ENCODE measurements around the gene PNP. TPM values are rescaled to one million over a fixed set of nuclear protein-coding genes. Genes with fewer than 3 reads are reported as not detected.

The PNP gene
- total RNA-seq, 1 donor from 2014 or later = 32.8 TPM

GRCh38 chr14:20456971-20457370 is 12.2 kb upstream of the PNP start:
- TF ChIP-seq, protein P1, sequence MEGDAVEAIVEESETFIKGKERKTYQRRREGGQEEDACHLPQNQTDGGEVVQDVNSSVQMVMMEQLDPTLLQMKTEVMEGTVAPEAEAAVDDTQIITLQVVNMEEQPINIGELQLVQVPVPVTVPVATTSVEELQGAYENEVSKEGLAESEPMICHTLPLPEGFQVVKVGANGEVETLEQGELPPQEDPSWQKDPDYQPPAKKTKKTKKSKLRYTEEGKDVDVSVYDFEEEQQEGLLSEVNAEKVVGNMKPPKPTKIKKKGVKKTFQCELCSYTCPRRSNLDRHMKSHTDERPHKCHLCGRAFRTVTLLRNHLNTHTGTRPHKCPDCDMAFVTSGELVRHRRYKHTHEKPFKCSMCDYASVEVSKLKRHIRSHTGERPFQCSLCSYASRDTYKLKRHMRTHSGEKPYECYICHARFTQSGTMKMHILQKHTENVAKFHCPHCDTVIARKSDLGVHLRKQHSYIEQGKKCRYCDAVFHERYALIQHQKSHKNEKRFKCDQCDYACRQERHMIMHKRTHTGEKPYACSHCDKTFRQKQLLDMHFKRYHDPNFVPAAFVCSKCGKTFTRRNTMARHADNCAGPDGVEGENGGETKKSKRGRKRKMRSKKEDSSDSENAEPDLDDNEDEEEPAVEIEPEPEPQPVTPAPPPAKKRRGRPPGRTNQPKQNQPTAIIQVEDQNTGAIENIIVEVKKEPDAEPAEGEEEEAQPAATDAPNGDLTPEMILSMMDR (IDR thresholded peaks at IDR 0.05) = no peak
- no peak for ATAC-seq
- intact Hi-C loops (cut with DNase I) = no loop called here
- Histone ChIP-seq H3K4me3 (no peak overlapping the region), H3K27ac (no peak overlapping the region), H3K9me3 (no peaks in the 10 kb centered on the region), H3K36me3 (peaks cover 48% of the 10 kb centered on the region), H3K4me1 (peaks cover 44% of the 10 kb centered on the region), H3K27me3 (no peaks in the 10 kb centered on the region)
- no peak for DNase-seq

DNA sequence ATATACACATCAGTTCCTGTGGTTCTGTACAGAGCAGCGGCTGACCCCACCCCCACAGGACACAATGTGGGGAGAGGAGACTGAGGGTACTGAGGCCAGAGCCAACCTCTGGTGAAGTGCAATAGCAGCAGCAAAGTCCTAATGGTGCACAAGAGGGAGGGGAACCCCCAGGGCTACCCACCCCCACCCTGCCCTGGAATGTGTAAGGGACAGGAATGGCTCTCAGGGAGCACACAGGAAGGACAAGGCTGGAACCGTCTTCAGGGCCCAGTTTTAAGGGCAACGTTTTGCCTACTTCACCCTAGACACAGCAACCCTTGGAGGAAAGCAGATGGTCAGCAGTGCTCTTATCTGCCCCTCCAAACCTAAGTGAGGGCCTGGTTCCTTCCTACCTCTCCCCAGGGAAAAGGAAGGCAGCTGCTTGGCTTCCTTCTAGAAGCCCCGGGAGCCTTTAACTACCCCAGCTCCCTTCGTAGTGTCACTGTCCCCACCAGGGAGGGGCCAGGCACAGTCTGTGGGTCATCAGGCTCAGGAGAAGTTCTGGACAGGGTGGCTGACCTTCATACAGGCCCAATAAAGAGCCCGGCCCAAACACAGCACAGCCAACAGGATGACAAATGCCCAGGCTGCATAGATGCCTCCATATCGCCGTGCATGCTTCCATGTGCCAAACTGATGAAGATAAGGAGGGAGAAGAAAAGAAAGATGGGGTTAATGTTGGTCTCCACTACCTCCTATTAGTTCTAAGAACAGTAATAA is 11.0 kb upstream of the PNP start:
- Histone ChIP-seq H3K4me3 (no peak overlapping the region), H3K27me3 (no peaks in the 10 kb centered on the region), H3K27ac (no peak overlapping the region), H3K4me1 (peaks cover 44% of the 10 kb centered on the region), H3K36me3 (peaks cover 43% of the 10 kb centered on the region), H3K9me3 (no peaks in the 10 kb centered on the region)
- intact Hi-C loops (cut with DNase I) = no loop called here
- TF ChIP-seq, protein P1 (IDR thresholded peaks at IDR 0.05) = no peak
- DNase-seq (no peak), ATAC-seq (no peak)

GRCh38 chr14:20460458-20461224 is 8.6 kb upstream of the PNP start:
- ATAC-seq (peak; percentile 54), DNase-seq (peak; percentile 87)

GRCh38 chr14:20461225-20462141 is 7.7 kb upstream of the PNP start, which contains the start of gene PIP4P1:
PIP4P1 (minus strand) TSS chr14:20461434; CDS start chr14:20461325, 109 bp downstream.
- TF ChIP-seq, protein P1 (IDR thresholded peaks at IDR 0.05) = no peak
- H3K36me3 ChIP-seq = peaks cover 39% of the 10 kb centered on the region
- ATAC-seq (peak; percentile 96), DNase-seq (peak; percentile 99)
- H3K9me3 ChIP-seq = no peaks in the 10 kb centered on the region
- intact Hi-C loops (cut with DNase I) = no loop called here
- H3K27ac ChIP-seq = peak within 1 kb of the TSS; percentile 89
- no peaks in the 10 kb centered on the region for H3K27me3 ChIP-seq
- peaks cover 25% of the 10 kb centered on the region for H3K4me1 ChIP-seq
- H3K4me3 ChIP-seq = peak within 1 kb of the TSS; percentile 97

More at GRCh38 chr14:20460458-20461224, 8.6 kb upstream of the PNP start:
- H3K4me3 ChIP-seq = peak overlapping the region; percentile 97
- H3K9me3 ChIP-seq = no peaks in the 10 kb centered on the region
- H3K36me3 ChIP-seq = peaks cover 43% of the 10 kb centered on the region
- TF ChIP-seq, protein P1 (IDR thresholded peaks at IDR 0.05) = no peak
- intact Hi-C loops (cut with DNase I) = no loop called here
- peak overlapping the region; percentile 89 for H3K27ac ChIP-seq
- peaks cover 33% of the 10 kb centered on the region for H3K4me1 ChIP-seq
- H3K27me3 ChIP-seq = no peaks in the 10 kb centered on the region

DNA sequence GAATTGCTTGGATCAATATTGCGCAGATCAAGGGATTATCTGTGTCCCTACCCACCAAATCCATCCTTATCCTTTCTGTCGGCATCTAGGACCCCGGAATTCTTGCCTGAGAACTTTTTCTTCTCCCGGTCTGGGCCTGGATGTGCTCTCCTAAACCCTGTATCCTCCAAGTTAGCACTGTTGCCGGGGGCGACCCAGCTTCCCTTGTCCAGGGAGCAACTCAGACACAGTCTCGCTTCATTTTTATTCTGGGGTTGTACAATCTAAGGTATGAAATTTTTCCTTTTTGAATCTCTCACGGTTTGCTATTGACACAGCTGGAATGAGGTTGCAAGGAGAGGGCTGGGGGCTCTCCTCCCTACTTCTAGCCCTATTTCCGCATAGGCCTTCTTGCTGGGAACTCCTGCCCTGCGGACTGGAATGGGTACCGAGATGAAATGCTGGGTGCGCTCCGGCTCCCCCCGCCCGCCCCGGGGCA is 403 bp upstream of the PNP start:
- Histone ChIP-seq H3K4me1 (peaks cover 28% of the 10 kb centered on the region), H3K4me3 (peak overlapping the region; percentile 79), H3K9me3 (no peaks in the 10 kb centered on the region), H3K27ac (peak overlapping the region; percentile 92), H3K36me3 (peaks cover 21% of the 10 kb centered on the region), H3K27me3 (no peaks in the 10 kb centered on the region)
- intact Hi-C loops (cut with DNase I) = no loop called here
- DNase-seq = peak; percentile 68
- no peak for ATAC-seq
- TF ChIP-seq, protein P1 (IDR thresholded peaks at IDR 0.05) = no peak
